Measurements from ENCODE around the gene C1QTNF6. TPM values are rescaled to one million over a fixed set of nuclear protein-coding genes. Genes with fewer than 3 reads are reported as not detected.

Gene C1QTNF6
- total and polyA plus RNA-seq, 10 of the 15 experiments (the other 5 are each of a cell fraction or from before 2014, with no cell fraction given) = 0.16 to 4.1 (median 1.3) TPM

DNA sequence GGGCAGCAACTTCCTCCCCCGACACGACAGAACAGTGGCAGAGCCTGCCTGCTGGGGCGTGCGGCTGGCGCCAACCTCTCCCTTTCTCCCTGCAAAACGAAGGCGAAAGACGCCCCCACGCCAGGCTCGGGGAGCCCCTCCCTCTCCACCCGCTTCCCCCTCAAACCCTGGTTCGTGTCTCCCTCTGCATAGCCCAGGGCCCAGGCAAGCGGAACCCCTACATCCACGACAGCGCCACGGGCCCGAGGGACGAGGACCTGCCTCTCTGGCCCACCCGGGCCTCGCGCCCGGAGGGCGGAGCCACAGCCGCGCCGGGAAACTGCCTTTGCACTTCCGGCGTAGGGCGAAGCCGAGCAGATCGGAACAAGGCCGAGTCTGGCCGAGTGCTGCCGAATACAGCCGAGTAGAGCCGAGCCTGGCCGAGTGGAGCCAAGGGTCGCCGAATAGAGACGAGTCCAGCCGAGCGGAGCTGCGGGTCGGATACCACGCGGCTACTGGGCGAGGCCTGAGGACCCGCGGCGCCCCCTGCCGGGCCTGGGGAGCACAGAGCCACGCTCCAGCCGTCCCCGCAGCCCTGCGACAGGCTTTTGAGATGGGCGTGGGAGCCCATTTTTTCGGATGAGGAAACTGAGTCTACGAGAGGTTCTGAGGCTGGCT is 11.2 kb upstream of the C1QTNF6 start:
- ChIA-PET POLR2A (interaction anchor here (0.6 to 5.0 kb wide), 20 partner anchors 19 to 347 kb away, joined by 3 to 55 read pairs (median 5); partner anchors contain the start of genes IL2RB and RAC2), CTCF (interaction anchor here (0.7 to 5.7 kb wide), 51 partner anchors 8 to 1539 kb away, joined by 3 to 111 read pairs (median 4); partner anchors contain the start of genes IL2RB, KCTD17 and RAC2), RAD21 (ENCODE audit: unreplicated experiment) (interaction anchor here (0.6 to 7.1 kb wide), 30 partner anchors 17 to 259 kb away, joined by 3 to 104 read pairs (median 6); partner anchors contain the start of genes CYTH4, IL2RB and RAC2), SMC1A (ENCODE audit: uncharacterized antibody, unreplicated experiment) (interaction anchor here (0.6 to 6.9 kb wide), 27 partner anchors 11 to 213 kb away, joined by 3 to 84 read pairs (median 5); partner anchors contain the start of genes CYTH4, IL2RB and RAC2)
- peak overlapping the region; percentile 59 for H2AFZ ChIP-seq (ENCODE audit: control insufficient read depth, low read depth, low read length)
- H3K79me2 ChIP-seq (ENCODE audit: control insufficient read depth, insufficient read depth, low read length) = peaks cover 5% of the 10 kb centered on the region
- no TSS peak for BruUV-seq (replicated peaks)
- DNase-seq (ENCODE audit: low read depth, low spot score) (peak; percentile 98), ATAC-seq (peak; percentile 94), FAIRE-seq (peak; percentile 74)
- intact Hi-C loops (cut with micrococcal nuclease; ENCODE audit: unreplicated experiment) (loop anchor here (1.0 to 10.0 kb wide), 5 partner anchors 33 to 414 kb away; partner anchors contain the start of gene IL2RB), in situ Hi-C loops (cut with MboI) (no loop called here)
- H3K36me3 ChIP-seq (ENCODE audit: control insufficient read depth in 2 of 2, insufficient read depth in 2 of 2, low read length in 1 of 2) = no peaks in the 10 kb centered on the region
- H3K9me3 ChIP-seq (replicated peaks; ENCODE audit: control insufficient read depth, insufficient read depth, low read length) = no peaks in the 10 kb centered on the region
- peak overlapping the region; percentile 97 for H3K4me2 ChIP-seq (ENCODE audit: control insufficient read depth, insufficient read depth)
- peak overlapping the region; percentile 94 for H3K27ac ChIP-seq (ENCODE audit: control insufficient read depth, insufficient read depth)
- WGBS (ENCODE audit: insufficient coverage, insufficient replicate concordance, low lambda C conversion rate, missing lambda C conversion rate) = 1% methylated on average over 56 of the region's 58 CpGs
- peaks cover 34% of the 10 kb centered on the region for H3K4me1 ChIP-seq (ENCODE audit: control insufficient read depth, insufficient read depth, low read length)
- peak overlapping the region; percentile 97 for H3K9ac ChIP-seq (ENCODE audit: control insufficient read depth, insufficient read depth, low read length)
- H3K4me3 ChIP-seq = peak overlapping the region; percentile 72
- H4K20me1 ChIP-seq (ENCODE audit: control insufficient read depth, insufficient read depth) = no peaks in the 10 kb centered on the region
- no peaks in the 10 kb centered on the region for H3K27me3 ChIP-seq (replicated peaks in 1 of 2; ENCODE audit: control insufficient read depth in 2 of 2, insufficient read depth in 2 of 2, low read length in 1 of 2)
- TF ChIP-seq RB1 (IDR thresholded peaks at IDR 0.05; ENCODE audit: borderline replicate concordance) = peak; percentile 57; the same call in 1 of the 2 replicates
- TF ChIP-seq POLR2A (IDR thresholded peaks at IDR 0.05; ENCODE audit: low read depth, low read length) = peak; percentile 95
- TF ChIP-seq, protein P1, sequence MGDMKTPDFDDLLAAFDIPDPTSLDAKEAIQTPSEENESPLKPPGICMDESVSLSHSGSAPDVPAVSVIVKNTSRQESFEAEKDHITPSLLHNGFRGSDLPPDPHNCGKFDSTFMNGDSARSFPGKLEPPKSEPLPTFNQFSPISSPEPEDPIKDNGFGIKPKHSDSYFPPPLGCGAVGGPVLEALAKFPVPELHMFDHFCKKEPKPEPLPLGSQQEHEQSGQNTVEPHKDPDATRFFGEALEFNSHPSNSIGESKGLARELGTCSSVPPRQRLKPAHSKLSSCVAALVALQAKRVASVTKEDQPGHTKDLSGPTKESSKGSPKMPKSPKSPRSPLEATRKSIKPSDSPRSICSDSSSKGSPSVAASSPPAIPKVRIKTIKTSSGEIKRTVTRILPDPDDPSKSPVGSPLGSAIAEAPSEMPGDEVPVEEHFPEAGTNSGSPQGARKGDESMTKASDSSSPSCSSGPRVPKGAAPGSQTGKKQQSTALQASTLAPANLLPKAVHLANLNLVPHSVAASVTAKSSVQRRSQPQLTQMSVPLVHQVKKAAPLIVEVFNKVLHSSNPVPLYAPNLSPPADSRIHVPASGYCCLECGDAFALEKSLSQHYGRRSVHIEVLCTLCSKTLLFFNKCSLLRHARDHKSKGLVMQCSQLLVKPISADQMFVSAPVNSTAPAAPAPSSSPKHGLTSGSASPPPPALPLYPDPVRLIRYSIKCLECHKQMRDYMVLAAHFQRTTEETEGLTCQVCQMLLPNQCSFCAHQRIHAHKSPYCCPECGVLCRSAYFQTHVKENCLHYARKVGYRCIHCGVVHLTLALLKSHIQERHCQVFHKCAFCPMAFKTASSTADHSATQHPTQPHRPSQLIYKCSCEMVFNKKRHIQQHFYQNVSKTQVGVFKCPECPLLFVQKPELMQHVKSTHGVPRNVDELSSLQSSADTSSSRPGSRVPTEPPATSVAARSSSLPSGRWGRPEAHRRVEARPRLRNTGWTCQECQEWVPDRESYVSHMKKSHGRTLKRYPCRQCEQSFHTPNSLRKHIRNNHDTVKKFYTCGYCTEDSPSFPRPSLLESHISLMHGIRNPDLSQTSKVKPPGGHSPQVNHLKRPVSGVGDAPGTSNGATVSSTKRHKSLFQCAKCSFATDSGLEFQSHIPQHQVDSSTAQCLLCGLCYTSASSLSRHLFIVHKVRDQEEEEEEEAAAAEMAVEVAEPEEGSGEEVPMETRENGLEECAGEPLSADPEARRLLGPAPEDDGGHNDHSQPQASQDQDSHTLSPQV (IDR thresholded peaks at IDR 0.05) = peak; percentile 65; the same call in 1 of the 2 replicates
- TF ChIP-seq BMI1 (IDR thresholded peaks at IDR 0.05; ENCODE audit: borderline replicate concordance) = no peak
- no peak for TF ChIP-seq SREBF1 (IDR thresholded peaks at IDR 0.05; ENCODE audit: low read length)
- TF ChIP-seq SMAD5 (IDR thresholded peaks at IDR 0.05; ENCODE audit: low read depth) = peak; percentile 81; the same call in 1 of the 2 replicates
- TF ChIP-seq ZSCAN29 (IDR thresholded peaks at IDR 0.05) = no peak
- peak; percentile 80; the same call in 1 of the 2 replicates for TF ChIP-seq POLR2AphosphoS2 (IDR thresholded peaks at IDR 0.05; ENCODE audit: low read depth, low read length)
- TF ChIP-seq ZBTB4 (CRISPR knock-in tag; IDR thresholded peaks at IDR 0.05) = no peak
- no peak for TF ChIP-seq ZNF217 (IDR thresholded peaks at IDR 0.05)
- TF ChIP-seq IRF4 (IDR thresholded peaks at IDR 0.05; ENCODE audit: low read depth, low read length) = no peak
- TF ChIP-seq NFIC (IDR thresholded peaks at IDR 0.05; ENCODE audit: low read depth, low read length) = no peak
- TF ChIP-seq ETV6 (conservative IDR thresholded peaks at IDR 0.05 in 1 of 2, IDR thresholded peaks at IDR 0.05 in 1 of 2; ENCODE audit: borderline replicate concordance in 1 of 2, low read depth in 1 of 2) = no peak
- peak; percentile 56 for TF ChIP-seq MYC (IDR thresholded peaks at IDR 0.05; ENCODE audit: insufficient read depth, insufficient read length, insufficient replicate concordance, low read length, severe bottlenecking)
- no peak for TF ChIP-seq CEBPB (IDR thresholded peaks at IDR 0.05; ENCODE audit: borderline replicate concordance in 1 of 2, low read depth in 2 of 2, low read length in 2 of 2)
- TF ChIP-seq ZNF384 (IDR thresholded peaks at IDR 0.05; ENCODE audit: borderline replicate concordance, low read depth, low read length) = no peak

All from GM12878 (cell line).